MM.1S (cell line): ENCODE measurements around the gene ETV3.
A peak's percentile ranks its signal among the peaks of the same experiment; 100 is the strongest.

ENCODE experiments used
- DNase-seq: peaks from one replicate; pipeline ENCODE4 v3.0.0-alpha.2; 2015
- H2AFZ ChIP-seq: fragments of 300-600 bp; sonication (generic); 2 replicates; pipeline ENCODE4 v1.6.0; 2016; ENCODE audit warnings: antibody characterized with exemption, low read length
- H3F3A ChIP-seq: fragments of 300-600 bp; sonication (generic); 2 replicates; pipeline ENCODE4 v1.6.1; 2016; ENCODE audit warnings: mild to moderate bottlenecking, antibody characterized with exemption, low read length, moderate library complexity, mixed read lengths; ENCODE audit not compliant: insufficient read depth
- H3K27ac ChIP-seq: fragments of 300-600 bp; sonication (generic); 2 replicates; pipeline ENCODE4 v1.5.1; 2016; ENCODE audit warnings: mild to moderate bottlenecking, low read length
- H3K27me3 ChIP-seq: fragments of 300-600 bp; sonication (generic); replicated peaks from 2 replicates; pipeline ENCODE4 v1.6.0; 2016; ENCODE audit warnings: low read length; ENCODE audit not compliant: insufficient read depth
- H3K36me3 ChIP-seq: fragments of 300-600 bp; sonication (generic); replicated peaks from 2 replicates; pipeline ENCODE4 v1.6.1; 2016; ENCODE audit warnings: mild to moderate bottlenecking, low read length, mixed read lengths; ENCODE audit not compliant: insufficient read depth
- H3K4me1 ChIP-seq: fragments of 300-600 bp; sonication (generic); 2 replicates; pipeline ENCODE4 v1.6.1; 2016; ENCODE audit warnings: low read length, mixed read lengths
- H3K4me2 ChIP-seq: fragments of 300-600 bp; sonication (generic); 2 replicates; pipeline ENCODE4 v1.6.0; 2016; ENCODE audit warnings: low read depth, low read length
- H3K4me3 ChIP-seq: fragments of 300-600 bp; sonication (generic); 2 replicates; pipeline ENCODE4 v1.5.1; 2016; ENCODE audit warnings: low read length, mixed read lengths
- H3K79me2 ChIP-seq: fragments of 300-600 bp; sonication (generic); 2 replicates; pipeline ENCODE4 v1.6.1; 2016; ENCODE audit warnings: mixed run types, low read length, mixed read lengths
- H3K9ac ChIP-seq: fragments of 300-600 bp; sonication (generic); 2 replicates; pipeline ENCODE4 v1.6.1; 2016; ENCODE audit warnings: low read length, mixed read lengths
- H3K9me2 ChIP-seq: fragments of 300-600 bp; sonication (generic); replicated peaks from 2 replicates; pipeline ENCODE4 v1.6.1; 2016; ENCODE audit warnings: mild to moderate bottlenecking, low read length, mixed read lengths; ENCODE audit not compliant: insufficient read depth
- H3K9me3 ChIP-seq: fragments of 300-600 bp; sonication (generic); replicated peaks from 2 replicates; pipeline ENCODE4 v1.6.1; 2016; ENCODE audit warnings: mild to moderate bottlenecking, low read length, mixed read lengths; ENCODE audit not compliant: insufficient read depth
- H4K20me1 ChIP-seq: fragments of 300-600 bp; sonication (generic); 2 replicates; pipeline ENCODE4 v1.6.1; 2016; ENCODE audit warnings: mild to moderate bottlenecking, low read length, moderate library complexity, mixed read lengths; ENCODE audit not compliant: insufficient read depth
- CTCF ChIP-seq: fragments of 300-600 bp; sonication (generic); IDR thresholded peaks from 2 replicates; pipeline ENCODE4 v1.5.1; 2016; ENCODE audit warnings: antibody characterized with exemption, low read length, mixed read lengths
- EZH2 ChIP-seq: fragments of 300-600 bp; sonication (generic); optimal IDR thresholded peaks from 2 replicates; pipeline ENCODE3; 2017; ENCODE audit warnings: low read depth, mild to moderate bottlenecking, antibody characterized with exemption, low read length, mixed read lengths
- EZH2phosphoT487 ChIP-seq: fragments of 300-600 bp; sonication (generic); IDR thresholded peaks from 2 replicates; pipeline ENCODE4 v1.6.1; 2018; ENCODE audit warnings: antibody characterized with exemption, low read length

The ETV3 gene

GRCh38 chr1:157136133-157136532 is 2.1 kb downstream of the ETV3 start:
- Histone ChIP-seq H3K4me1 (peaks cover 56% of the 10 kb centered on the region), H3K9me3 (no peaks in the 10 kb centered on the region), H2AFZ (no peak overlapping the region), H3K9me2 (no peaks in the 10 kb centered on the region), H3K9ac (peak overlapping the region; percentile 91; the same call in 1 of the 2 replicates), H3K36me3 (peaks cover 11% of the 10 kb centered on the region), H3K27ac (peak overlapping the region; percentile 79), H3K4me2 (peak overlapping the region; percentile 89), H3F3A (peaks cover 69% of the 10 kb centered on the region), H3K4me3 (peak overlapping the region; percentile 93), H3K27me3 (peaks cover 8% of the 10 kb centered on the region; the same call in 1 of the 2 replicates), H4K20me1 (0 out of 2 replicates have a peak, but pooled peaks cover 3% of the 10 kb centered on the region), H3K79me2 (peaks cover 55% of the 10 kb centered on the region)
- TF ChIP-seq EZH2phosphoT487 (no peak), CTCF (peak; percentile 63)
- DNase-seq, result peak; percentile 66

- TF ChIP-seq EZH2phosphoT487, result no peak
- TF ChIP-seq EZH2, result no peak
- no peak for TF ChIP-seq CTCF
- Histone ChIP-seq H3K79me2 (peaks cover 55% of the 10 kb centered on the region), H3K4me1 (peaks cover 56% of the 10 kb centered on the region), H3K9me3 (no peaks in the 10 kb centered on the region), H3K27me3 (peaks cover 8% of the 10 kb centered on the region; the same call in 1 of the 2 replicates), H3K27ac (peak overlapping the region; percentile 79), H3K9me2 (no peaks in the 10 kb centered on the region), H3K4me2 (peak overlapping the region; percentile 89), H3K36me3 (peaks cover 11% of the 10 kb centered on the region), H4K20me1 (0 out of 2 replicates have a peak, but pooled peaks cover 3% of the 10 kb centered on the region), H3K4me3 (peak overlapping the region; percentile 93), H2AFZ (no peak overlapping the region), H3F3A (peaks cover 69% of the 10 kb centered on the region), H3K9ac (peak overlapping the region; percentile 91; the same call in 1 of the 2 replicates)
- DNase-seq, result peak; percentile 80
Measured at GRCh38 chr1:157135646-157136045, 2.5 kb downstream of the ETV3 start.

GRCh38 chr1:157135070-157135469 is 3.1 kb downstream of the ETV3 start:
- H4K20me1 ChIP-seq, result 0 out of 2 replicates have a peak, but pooled peaks cover 3% of the 10 kb centered on the region

More at GRCh38 chr1:157135070-157135469, 3.1 kb downstream of the ETV3 start:
- Histone ChIP-seq H3K27ac (peak overlapping the region; percentile 79; the same call in 1 of the 2 replicates), H3K36me3 (peaks cover 15% of the 10 kb centered on the region), H3K79me2 (peaks cover 55% of the 10 kb centered on the region), H3K9ac (no peak overlapping the region), H3K9me2 (no peaks in the 10 kb centered on the region), H2AFZ (no peak overlapping the region), H3K9me3 (no peaks in the 10 kb centered on the region), H3F3A (peaks cover 69% of the 10 kb centered on the region), H3K4me1 (peaks cover 56% of the 10 kb centered on the region), H3K4me2 (peak overlapping the region; percentile 89; the same call in 1 of the 2 replicates), H3K27me3 (peaks cover 6% of the 10 kb centered on the region; the same call in 1 of the 2 replicates), H3K4me3 (no peak overlapping the region)
- no peak for DNase-seq
- no peak for TF ChIP-seq EZH2phosphoT487
- no peak for TF ChIP-seq CTCF
